GM18526 (cell line): Measurements from ENCODE around the gene SLC6A1.

ENCODE experiments used
- POLR2A ChIP-seq: IDR thresholded peaks from 3 replicates; pipeline ENCODE4 v1.6.1; 2011; ENCODE audit not compliant: insufficient read length; ENCODE audit errors: extremely low read depth

Gene SLC6A1

GRCh38 chr3:10998542-10998941, 6.0 kb downstream of the SLC6A1 start:
- TF ChIP-seq POLR2A = no peak

- TF ChIP-seq POLR2A = no peak
Observed at GRCh38 chr3:10999221-11000107, 6.9 kb downstream of the SLC6A1 start.

GRCh38 chr3:11000528-11000927, 8.0 kb downstream of the SLC6A1 start:
- TF ChIP-seq POLR2A = no peak

GRCh38 chr3:11001020-11001657, 8.6 kb downstream of the SLC6A1 start:
- no peak for TF ChIP-seq POLR2A

GRCh38 chr3:11001658-11002021, 9.1 kb downstream of the SLC6A1 start:
- TF ChIP-seq POLR2A = no peak

GRCh38 chr3:11002371-11002807, 9.8 kb downstream of the SLC6A1 start:
- TF ChIP-seq POLR2A = no peak

GRCh38 chr3:11004563-11004962, 12.0 kb downstream of the SLC6A1 start:
- TF ChIP-seq POLR2A = no peak

GRCh38 chr3:11005686-11006256, 13.2 kb downstream of the SLC6A1 start:
- no peak for TF ChIP-seq POLR2A

- no peak for TF ChIP-seq POLR2A
Observed at GRCh38 chr3:11006986-11007933, 14.7 kb downstream of the SLC6A1 start.

GRCh38 chr3:11009898-11010297, 17.4 kb downstream of the SLC6A1 start:
- TF ChIP-seq POLR2A = no peak

- no peak for TF ChIP-seq POLR2A
Observed at GRCh38 chr3:11010426-11011165, 18.0 kb downstream of the SLC6A1 start.

- no peak for TF ChIP-seq POLR2A
Observed at GRCh38 chr3:11014253-11014652, 21.7 kb downstream of the SLC6A1 start.

GRCh38 chr3:11014752-11015151, 22.2 kb downstream of the SLC6A1 start:
- no peak for TF ChIP-seq POLR2A

- TF ChIP-seq POLR2A = no peak
Observed at GRCh38 chr3:11015369-11015768, 22.8 kb downstream of the SLC6A1 start.

- TF ChIP-seq POLR2A = no peak
Observed at GRCh38 chr3:11016727-11017126, 24.2 kb downstream of the SLC6A1 start.
